GM18526 (cell line): ENCODE data around the gene RAD18.

ENCODE experiments used
- POLR2A ChIP-seq: IDR thresholded peaks from 3 replicates; pipeline ENCODE4 v1.6.1; 2011; ENCODE audit not compliant: insufficient read length; ENCODE audit errors: extremely low read depth

Gene RAD18

GRCh38 chr3:8954938-8955763 lies 8.1 kb downstream of the RAD18 start:
- TF ChIP-seq POLR2A, result no peak

GRCh38 chr3:8953313-8953712 lies 10.0 kb downstream of the RAD18 start:
- TF ChIP-seq POLR2A, result no peak

GRCh38 chr3:8952130-8952529 lies 11.1 kb downstream of the RAD18 start:
- no peak for TF ChIP-seq POLR2A

GRCh38 chr3:8945890-8946600 lies 17.2 kb downstream of the RAD18 start:
- no peak for TF ChIP-seq POLR2A

GRCh38 chr3:8942746-8943488 lies 20.4 kb downstream of the RAD18 start:
- TF ChIP-seq POLR2A, result no peak

GRCh38 chr3:8942115-8942514 lies 21.2 kb downstream of the RAD18 start:
- no peak for TF ChIP-seq POLR2A

- no peak for TF ChIP-seq POLR2A
Observed at GRCh38 chr3:8938021-8938420, 25.3 kb downstream of the RAD18 start.

- no peak for TF ChIP-seq POLR2A
Observed at GRCh38 chr3:8937064-8938020, 25.9 kb downstream of the RAD18 start.

GRCh38 chr3:8932507-8932906 lies 30.8 kb downstream of the RAD18 start:
- no peak for TF ChIP-seq POLR2A

GRCh38 chr3:8931342-8931741 lies 31.9 kb downstream of the RAD18 start:
- no peak for TF ChIP-seq POLR2A

GRCh38 chr3:8929860-8930259 lies 33.4 kb downstream of the RAD18 start:
- no peak for TF ChIP-seq POLR2A

- no peak for TF ChIP-seq POLR2A
Observed at GRCh38 chr3:8914491-8914890, 48.8 kb downstream of the RAD18 start.

GRCh38 chr3:8911781-8912180 lies 51.5 kb downstream of the RAD18 start:
- TF ChIP-seq POLR2A, result no peak

- no peak for TF ChIP-seq POLR2A
Observed at GRCh38 chr3:8909160-8909559, 54.1 kb downstream of the RAD18 start.

GRCh38 chr3:8903191-8903590 lies 60.1 kb downstream of the RAD18 start:
- no peak for TF ChIP-seq POLR2A
